HEK293 (cell line): ENCODE results near the gene SLC25A41.

Experiments
- CTCF ChIA-PET: fragments of 350-600 bp; formaldehyde crosslinking; extraction: SDS; loops from one replicate; lab custom pipeline; 2021; ENCODE audit warnings: antibody characterized with exemption; lab: Yijun Ruan, JAX
- POLR2A ChIA-PET: fragments of 300-600 bp; formaldehyde crosslinking; extraction: SDS; loops from one replicate; lab custom pipeline; 2020; ENCODE audit warnings: antibody characterized with exemption, inconsistent platforms; lab: Yijun Ruan, JAX
- H3K27ac ChIP-seq: fragments of 200-500 bp; sonication (Bioruptor generic); 2 replicates; pipeline ENCODE4 v1.5.1; 2014; ENCODE audit warnings: low read depth, low read length, control low read depth, inconsistent platforms; ENCODE audit errors: extremely low read depth
- H3K36me3 ChIP-seq, 2 experiments: fragments of 200-500 bp in 1 of 2; sonication (Bioruptor generic) in 1 of 2; 1 replicate in 1 of 2; 2 replicates in 1 of 2; pipeline ENCODE4 v1.5.1; 2014 to 2017; ENCODE audit warnings: inconsistent platforms in 2 of 2, low read length in 2 of 2; ENCODE audit not compliant: control insufficient read depth in 2 of 2, insufficient read depth in 1 of 2
- H3K4me1 ChIP-seq: fragments of 200-500 bp; sonication (Bioruptor generic); 2 replicates; pipeline ENCODE4 v1.5.1; 2014; ENCODE audit warnings: mild to moderate bottlenecking, low read length, inconsistent platforms; ENCODE audit not compliant: control insufficient read depth, insufficient read depth
- H3K4me3 ChIP-seq: 2 replicates; pipeline ENCODE4 v1.5.1; 2011; ENCODE audit warnings: low read depth, mild to moderate bottlenecking, control low read depth, low read length, moderate library complexity
- H3K9me3 ChIP-seq: fragments of 200-500 bp; sonication (Bioruptor generic); 2 replicates; pipeline ENCODE4 v1.5.1; 2014; ENCODE audit warnings: low read depth, low read length, inconsistent platforms; ENCODE audit not compliant: control insufficient read depth, insufficient read depth
- BCL11A ChIP-seq: fragments of 450-650 bp; formaldehyde crosslinking; IDR thresholded peaks from 2 replicates; pipeline ENCODE4 v1.5.1; 2016; ENCODE audit warnings: low read depth, missing biosample characterization, missing genetic modification characterization
- GFI1B ChIP-seq: fragments of 450-650 bp; formaldehyde crosslinking; IDR thresholded peaks from 2 replicates; pipeline ENCODE4 v1.5.1; 2016; ENCODE audit warnings: missing biosample characterization, missing genetic modification characterization
- GLI4 ChIP-seq: fragments of 450-650 bp; formaldehyde crosslinking; IDR thresholded peaks from 2 replicates; pipeline ENCODE4 v1.5.1; 2016; ENCODE audit warnings: missing biosample characterization, missing genetic modification characterization
- HOXD13 ChIP-seq: sonication (generic); formaldehyde crosslinking; IDR thresholded peaks from 2 replicates; pipeline ENCODE4 v1.8.0; 2022; ENCODE audit warnings: missing genetic modification reagents, borderline replicate concordance
- KLF8 ChIP-seq: fragments of 450-650 bp; formaldehyde crosslinking; IDR thresholded peaks from 2 replicates; pipeline ENCODE4 v1.5.1; 2016; ENCODE audit warnings: missing biosample characterization, missing genetic modification characterization
- MEIS1 ChIP-seq: sonication (generic); formaldehyde crosslinking; IDR thresholded peaks from 2 replicates; pipeline ENCODE4 v1.8.1; 2022; ENCODE audit warnings: missing genetic modification reagents, mild to moderate bottlenecking, borderline replicate concordance
- PATZ1 ChIP-seq: fragments of 450-650 bp; formaldehyde crosslinking; IDR thresholded peaks from 2 replicates; pipeline ENCODE4 v1.5.1; 2016; ENCODE audit warnings: missing biosample characterization, missing genetic modification characterization
- PRDM6 ChIP-seq: fragments of 450-650 bp; formaldehyde crosslinking; IDR thresholded peaks from 2 replicates; pipeline ENCODE4 v1.5.1; 2017; ENCODE audit warnings: missing biosample characterization, missing genetic modification characterization
- REST ChIP-seq: fragments of 450-650 bp; formaldehyde crosslinking; IDR thresholded peaks from 2 replicates; pipeline ENCODE4 v1.5.1; 2016; ENCODE audit warnings: missing biosample characterization, missing genetic modification characterization
- SETDB1 ChIP-seq: IDR thresholded peaks from one replicate; pipeline ENCODE4 v1.6.1; 2017; ENCODE audit warnings: mild to moderate bottlenecking, low read length, moderate library complexity, mixed read lengths; ENCODE audit not compliant: insufficient read length
- SP3 ChIP-seq: fragments of 450-650 bp; formaldehyde crosslinking; IDR thresholded peaks from 2 replicates; pipeline ENCODE4 v1.5.1; 2016; ENCODE audit warnings: missing biosample characterization, missing genetic modification characterization
- ZBTB1 ChIP-seq: fragments of 450-650 bp; formaldehyde crosslinking; IDR thresholded peaks from 2 replicates; pipeline ENCODE4 v1.5.1; 2016; ENCODE audit warnings: missing biosample characterization, missing genetic modification characterization
- ZBTB7A ChIP-seq: fragments of 450-650 bp; formaldehyde crosslinking; IDR thresholded peaks from 2 replicates; pipeline ENCODE4 v1.5.1; 2016; ENCODE audit warnings: low read depth, missing biosample characterization, missing genetic modification characterization
- ZFHX2 ChIP-seq: fragments of 450-650 bp; formaldehyde crosslinking; conservative IDR thresholded peaks from 2 replicates; pipeline ENCODE4 v1.5.1; 2016; ENCODE audit warnings: missing biosample characterization, missing genetic modification characterization
- ZNF140 ChIP-seq: fragments of 450-650 bp; formaldehyde crosslinking; IDR thresholded peaks from 2 replicates; pipeline ENCODE4 v1.5.1; 2016; ENCODE audit warnings: missing biosample characterization, missing genetic modification characterization
- ZNF184 ChIP-seq: fragments of 450-650 bp; IDR thresholded peaks from 2 replicates; pipeline ENCODE4 v1.5.1; 2018; ENCODE audit warnings: missing biosample characterization, mild to moderate bottlenecking, missing genetic modification characterization
- ZNF26 ChIP-seq: fragments of 450-650 bp; formaldehyde crosslinking; IDR thresholded peaks from 2 replicates; pipeline ENCODE4 v1.5.1; 2016; ENCODE audit warnings: missing biosample characterization, missing genetic modification characterization
- ZNF549 ChIP-seq: fragments of 450-650 bp; IDR thresholded peaks from 2 replicates; pipeline ENCODE4 v1.5.1; 2018; ENCODE audit warnings: missing biosample characterization, missing genetic modification characterization, mild to moderate bottlenecking, inconsistent platforms, moderate library complexity
- ZNF571 ChIP-seq: fragments of 450-650 bp; formaldehyde crosslinking; IDR thresholded peaks from 2 replicates; pipeline ENCODE4 v1.5.0; 2017; ENCODE audit warnings: missing biosample characterization, missing genetic modification characterization
- ZNF623 ChIP-seq: fragments of 450-650 bp; formaldehyde crosslinking; IDR thresholded peaks from 2 replicates; pipeline ENCODE4 v1.5.1; 2016; ENCODE audit warnings: missing biosample characterization, missing genetic modification characterization
- ZNF776 ChIP-seq: fragments of 450-650 bp; formaldehyde crosslinking; IDR thresholded peaks from 2 replicates; pipeline ENCODE4 v1.5.0; 2017; ENCODE audit warnings: missing biosample characterization, missing genetic modification characterization, borderline replicate concordance
- ZSCAN23 ChIP-seq: fragments of 450-650 bp; formaldehyde crosslinking; IDR thresholded peaks from 2 replicates; pipeline ENCODE4 v1.5.1; 2016; ENCODE audit warnings: missing biosample characterization, missing genetic modification characterization
- ZSCAN30 ChIP-seq: fragments of 450-650 bp; IDR thresholded peaks from 2 replicates; pipeline ENCODE4 v1.5.1; 2018; ENCODE audit warnings: missing biosample characterization, mild to moderate bottlenecking, missing genetic modification characterization, moderate library complexity

SLC25A41 gene

GRCh38 chr19:6383188-6383587, 50.4 kb downstream of the SLC25A41 start:
- H3K27ac ChIP-seq, result no peak overlapping the region
- H3K9me3 ChIP-seq, result no peaks in the 10 kb centered on the region
- POLR2A ChIA-PET, result interaction anchor here (0.6 kb wide), 1 partner anchor 60 kb away, joined by 5 read pairs; no protein-coding TSS in a partner anchor
- CTCF ChIA-PET, result no interaction called here
- H3K4me1 ChIP-seq, result no peaks in the 10 kb centered on the region
- H3K36me3 ChIP-seq, result peaks cover 52 to 86% of the 10 kb centered on the region in 2 experiments
- H3K4me3 ChIP-seq, result no peak overlapping the region
- no peak for TF ChIP-seq KLF8 (tag by site-specific recombination)
- no peak for TF ChIP-seq ZSCAN30 (tag by site-specific recombination)
- no peak for TF ChIP-seq BCL11A
- TF ChIP-seq ZNF776, result no peak
- no peak for TF ChIP-seq SP3 (tag by site-specific recombination)
- TF ChIP-seq SETDB1, result no peak
- no peak for TF ChIP-seq ZNF623 (tag by site-specific recombination)
- TF ChIP-seq HOXD13 (CRISPR knock-in tag), result no peak
- TF ChIP-seq ZNF549 (tag by site-specific recombination), result no peak
- TF ChIP-seq ZSCAN23 (tag by site-specific recombination), result no peak
- TF ChIP-seq, all 188 proteins: peak for 0

- TF ChIP-seq MEIS1 (CRISPR knock-in tag) (no peak), ZNF140 (tag by site-specific recombination) (no peak), PRDM6 (tag by site-specific recombination) (no peak), GLI4 (no peak), GFI1B (tag by site-specific recombination) (no peak), ZNF184 (no peak), REST (tag by site-specific recombination) (no peak), PATZ1 (tag by site-specific recombination) (no peak), ZBTB7A (tag by site-specific recombination) (no peak), ZNF26 (tag by site-specific recombination) (no peak), ZFHX2 (tag by site-specific recombination) (no peak), ZBTB1 (tag by site-specific recombination) (no peak), ZNF571 (tag by site-specific recombination) (no peak)
- TF ChIP-seq, all 188 proteins: peak for 0
- Histone ChIP-seq H3K4me1 (no peaks in the 10 kb centered on the region), H3K27ac (no peak overlapping the region), H3K4me3 (no peak overlapping the region), H3K9me3 (no peaks in the 10 kb centered on the region), H3K36me3 (peaks cover 45 to 69% of the 10 kb centered on the region in 2 experiments)
- POLR2A ChIA-PET, result no interaction called here
- CTCF ChIA-PET, result interaction anchor here (0.6 kb wide), 1 partner anchor 688 kb away, joined by 4 read pairs; the partner anchor contains the start of gene ZNF557
Measured at GRCh38 chr19:6381030-6381750, 52.4 kb downstream of the SLC25A41 start.
